Mammary epithelial cell (primary cell): Measurements from ENCODE around the gene NDUFA1.

Experiments
- CTCF ChIP-seq, 2 donors: IDR thresholded peaks in 1 of 2; conservative IDR thresholded peaks in 1 of 2; 2 replicates each; pipeline ENCODE4 v1.5.1; 2011 to 2012; ENCODE audit warnings: inconsistent platforms in 2 of 2, low read length in 2 of 2, mild to moderate bottlenecking in 2 of 2, control low read depth in 1 of 2, low read depth in 1 of 2; ENCODE audit not compliant: insufficient read depth in 1 of 2; ENCODE audit errors: extremely low read depth in 1 of 2
- EZH2 ChIP-seq: IDR thresholded peaks from 2 replicates; pipeline ENCODE4 v1.6.1; 2012; ENCODE audit warnings: low read length, inconsistent platforms, borderline replicate concordance

GRCh38 chrX:119878740-119879139 lies 7.1 kb downstream of the NDUFA1 start:
- TF ChIP-seq CTCF (conservative IDR thresholded peaks at IDR 0.05 in 1 of 2, IDR thresholded peaks at IDR 0.05 in 1 of 2; ENCODE audit: extremely low read depth in 1 of 2, insufficient read depth in 1 of 2, low read depth in 1 of 2, low read length in 2 of 2) = no peak
- no peak for TF ChIP-seq EZH2
